H9 (cell line): ENCODE results near the gene GDI1. TPM values are rescaled to one million over a fixed set of nuclear protein-coding genes. Genes with fewer than 3 reads are reported as not detected.

Experiments
- DNase-seq: peaks from one replicate; pipeline ENCODE4 v3.0.0-alpha.2; 2017
- H2AFZ ChIP-seq: one replicate; pipeline ENCODE4 v1.6.1; 2013; ENCODE audit warnings: mild to moderate bottlenecking, low read length, control low read depth, moderate library complexity
- H2AK5ac ChIP-seq: 2 replicates; pipeline ENCODE4 v1.6.1; 2013; ENCODE audit warnings: low read length, control low read depth, mixed read lengths; ENCODE audit not compliant: insufficient read length
- H2BK120ac ChIP-seq: one replicate; pipeline ENCODE4 v1.6.1; 2013; ENCODE audit warnings: low read depth, mild to moderate bottlenecking, low read length, control low read depth, inconsistent platforms; ENCODE audit not compliant: poor library complexity, severe bottlenecking
- H2BK12ac ChIP-seq: 2 replicates; pipeline ENCODE4 v1.6.1; 2013; ENCODE audit warnings: low read length, control low read depth, mixed read lengths, low read depth; ENCODE audit not compliant: insufficient read length
- H2BK15ac ChIP-seq: 2 replicates; pipeline ENCODE4 v1.6.1; 2013; ENCODE audit warnings: low read depth, low read length, control low read depth
- H2BK20ac ChIP-seq: one replicate; pipeline ENCODE4 v1.6.1; 2013; ENCODE audit warnings: low read depth, mild to moderate bottlenecking, low read length, control low read depth, inconsistent platforms; ENCODE audit not compliant: poor library complexity, severe bottlenecking
- H2BK5ac ChIP-seq: 2 replicates; pipeline ENCODE4 v1.6.1; 2013; ENCODE audit warnings: low read length, control low read depth, mixed read lengths; ENCODE audit not compliant: insufficient read length
- H3K14ac ChIP-seq: 2 replicates; pipeline ENCODE4 v1.6.1; 2013; ENCODE audit warnings: low read length, control low read depth; ENCODE audit not compliant: insufficient read depth
- H3K18ac ChIP-seq: 2 replicates; pipeline ENCODE4 v1.6.1; 2013; ENCODE audit warnings: low read depth, mild to moderate bottlenecking, mixed read lengths, low read length, control low read depth; ENCODE audit not compliant: insufficient read length
- H3K23ac ChIP-seq: 2 replicates; pipeline ENCODE4 v1.6.1; 2013; ENCODE audit warnings: low read length, control low read depth, mixed read lengths, low read depth; ENCODE audit not compliant: insufficient read length
- H3K23me2 ChIP-seq: 2 replicates; pipeline ENCODE4 v1.6.1; 2013; ENCODE audit warnings: low read depth, mild to moderate bottlenecking, mixed read lengths, low read length, control low read depth; ENCODE audit not compliant: insufficient read length, poor library complexity, severe bottlenecking
- H3K27ac ChIP-seq: 2 replicates; pipeline ENCODE4 v1.5.1; 2013; ENCODE audit warnings: low read length, control low read depth, mixed read lengths, low read depth; ENCODE audit not compliant: insufficient read length
- H3K27me3 ChIP-seq: 2 replicates; pipeline ENCODE4 v1.6.1; 2013; ENCODE audit warnings: low read length, control low read depth, inconsistent platforms; ENCODE audit not compliant: insufficient read depth
- H3K4ac ChIP-seq: 2 replicates; pipeline ENCODE4 v1.6.1; 2013; ENCODE audit warnings: low read depth, mild to moderate bottlenecking, control low read depth, inconsistent platforms, low read length, moderate library complexity
- H3K4me1 ChIP-seq: 2 replicates; pipeline ENCODE4 v1.6.1; 2013; ENCODE audit warnings: low read length, control low read depth, inconsistent platforms; ENCODE audit not compliant: insufficient read depth
- H3K4me2 ChIP-seq: 2 replicates; pipeline ENCODE4 v1.6.1; 2013; ENCODE audit warnings: low read length, control low read depth, mixed read lengths; ENCODE audit not compliant: insufficient read length, insufficient read depth
- H3K56ac ChIP-seq: 2 replicates; pipeline ENCODE4 v1.6.1; 2013; ENCODE audit warnings: low read depth, mild to moderate bottlenecking, mixed read lengths, low read length, control low read depth; ENCODE audit not compliant: insufficient read length
- H3K79me1 ChIP-seq: 2 replicates; pipeline ENCODE4 v1.6.1; 2013; ENCODE audit warnings: low read depth, mild to moderate bottlenecking, moderate library complexity, low read length, control low read depth, inconsistent platforms; ENCODE audit not compliant: insufficient read depth, poor library complexity, severe bottlenecking
- H3K79me2 ChIP-seq: 2 replicates; pipeline ENCODE4 v1.6.1; 2013; ENCODE audit warnings: low read length, control low read depth, inconsistent platforms; ENCODE audit not compliant: insufficient read depth
- H3K9ac ChIP-seq: 2 replicates; pipeline ENCODE4 v1.6.1; 2013; ENCODE audit warnings: low read length, control low read depth, mixed read lengths; ENCODE audit not compliant: insufficient read length; ENCODE audit errors: extremely low read depth
- H3K9me3 ChIP-seq: one replicate; pipeline ENCODE4 v1.6.1; 2013; ENCODE audit warnings: low read depth, low read length, inconsistent platforms; ENCODE audit not compliant: control insufficient read depth
- H3T11ph ChIP-seq: one replicate; pipeline ENCODE4 v1.6.1; 2013; ENCODE audit warnings: mild to moderate bottlenecking, low read length, control low read depth, inconsistent platforms
- H4K20me1 ChIP-seq: one replicate; pipeline ENCODE4 v1.6.1; 2013; ENCODE audit not compliant: control insufficient read depth, insufficient read length, insufficient read depth
- H4K5ac ChIP-seq: 2 replicates; pipeline ENCODE4 v1.6.1; 2013; ENCODE audit warnings: low read depth, mild to moderate bottlenecking, mixed read lengths, low read length, control low read depth; ENCODE audit not compliant: insufficient read length
- H4K8ac ChIP-seq: replicated peaks from 2 replicates; pipeline ENCODE4 v1.6.1; 2013; ENCODE audit warnings: low read length, control low read depth, mixed read lengths, low read depth; ENCODE audit not compliant: insufficient read length
- H4K91ac ChIP-seq: 2 replicates; pipeline ENCODE4 v1.6.1; 2013; ENCODE audit warnings: low read depth, mild to moderate bottlenecking, moderate library complexity, mixed read lengths, low read length, control low read depth; ENCODE audit not compliant: insufficient read length
- H3K27ac Mint-ChIP-seq, 3 experiments: 2 replicates in 2 of 3; 3 replicates in 1 of 3; pipeline ENCODE4 v1.8.0; 2020 to 2021; ENCODE audit warnings: mixed read lengths in 3 of 3, mild to moderate bottlenecking in 1 of 3, moderate library complexity in 1 of 3
- H3K27me3 Mint-ChIP-seq: 2 replicates; pipeline ENCODE4 v1.8.0; 2021; ENCODE audit warnings: low read depth, mild to moderate bottlenecking, moderate library complexity, mixed read lengths
- H3K36me3 Mint-ChIP-seq, 3 experiments: 2 replicates in 2 of 3; 3 replicates in 1 of 3; pipeline ENCODE4 v1.8.0; 2020 to 2021; ENCODE audit warnings: low read depth in 3 of 3, mixed read lengths in 3 of 3; ENCODE audit not compliant: insufficient read depth in 1 of 3
- H3K4me1 Mint-ChIP-seq, 2 experiments: 2 replicates each; pipeline ENCODE4 v1.8.0; 2020; ENCODE audit warnings: mixed read lengths in 2 of 2
- H3K4me3 Mint-ChIP-seq, 2 experiments: 2 replicates in 1 of 2; 3 replicates in 1 of 2; pipeline ENCODE4 v1.8.0; 2020 to 2021; ENCODE audit warnings: mild to moderate bottlenecking in 2 of 2, mixed read lengths in 2 of 2, moderate library complexity in 1 of 2
- H3K9me3 Mint-ChIP-seq, 2 experiments: 2 replicates in 1 of 2; 3 replicates in 1 of 2; pipeline ENCODE4 v1.8.0; 2020; ENCODE audit warnings: mild to moderate bottlenecking in 2 of 2, mixed read lengths in 2 of 2, moderate library complexity in 1 of 2
- CTCF ChIP-seq: fragments of 200-600 bp; sonication (generic); conservative IDR thresholded peaks from 3 replicates; pipeline ENCODE4 v1.8.0; 2021; ENCODE audit warnings: antibody characterized with exemption, mild to moderate bottlenecking
- WGBS: extraction: QIAGEN DNeasy Blood & Tissue Kit; methylation state at CpG from one replicate; pipeline ENCODE4 v1.1.7; 2013; ENCODE audit warnings: missing lambda C conversion rate, low lambda C conversion rate, mixed read lengths; ENCODE audit not compliant: insufficient read length; ENCODE audit errors: extremely low coverage; 5-methylcytosine and 5-hydroxymethylcytosine counted together
- total RNA-seq: library from RNA; stranded (reverse); gene quantifications from 2 replicates; pipeline ENCODE4 v1.2.1, GENCODE V29; 2021

Gene GDI1
- total RNA-seq, 1 experiment from 2014 or later, result 111 TPM

GRCh38 chrX:154484255-154485149 is 47.5 kb downstream of the GDI1 start:
- Mint-ChIP-seq H3K27ac (no peak overlapping the region), H3K9me3 (peaks cover 71 to 81% of the 10 kb centered on the region in 2 experiments), H3K4me3 (no peak overlapping the region), H3K36me3 (peaks cover 3 to 28% (median 22%) of the 10 kb centered on the region in 3 experiments), H3K4me1 (peaks cover 3 to 12% of the 10 kb centered on the region in 2 experiments; a peak in 3 of 4 replicates), H3K27me3 (peaks cover 8% of the 10 kb centered on the region)
- Histone ChIP-seq H2BK120ac (no peak overlapping the region), H3K56ac (no peak overlapping the region), H3K4ac (no peak overlapping the region), H2AFZ (no peak overlapping the region), H3K14ac (no peak overlapping the region), H3K23me2 (peaks cover under 1% of the 10 kb centered on the region), H2BK12ac (no peak overlapping the region), H2AK5ac (no peak overlapping the region), H2BK20ac (no peak overlapping the region), H3K9ac (no peak overlapping the region), H3K4me2 (no peak overlapping the region), H2BK15ac (no peak overlapping the region), H3K27ac (no peak overlapping the region), H4K91ac (no peak overlapping the region), H4K8ac (no peak overlapping the region), H3K23ac (no peak overlapping the region), H4K20me1 (no peaks in the 10 kb centered on the region), H3K18ac (no peak overlapping the region), H3T11ph (no peak overlapping the region), H3K27me3 (no peaks in the 10 kb centered on the region), H3K79me2 (no peaks in the 10 kb centered on the region), H3K9me3 (peaks cover 49% of the 10 kb centered on the region), H4K5ac (no peak overlapping the region), H3K79me1 (no peaks in the 10 kb centered on the region), H2BK5ac (no peak overlapping the region), H3K4me1 (no peaks in the 10 kb centered on the region; the same call in 1 of the 2 replicates)
- DNase-seq, result no peak
- no CpG with 5 or more reads among the region's 16 CpGs for WGBS
- no peak for TF ChIP-seq CTCF
